ENCODE data around the gene FGD4. TPM values are rescaled to one million over a fixed set of nuclear protein-coding genes. Genes with fewer than 3 reads are reported as not detected.

The FGD4 gene
- total and polyA plus RNA-seq, 9 of the 15 experiments (the other 6 are each of a cell fraction or from before 2014, with no cell fraction given): 0.05 to 0.51 (median 0.27) TPM

- in situ Hi-C loops (cut with MboI): no loop called here
- H3K4me1 ChIP-seq (replicated peaks in 1 of 2; ENCODE audit: control insufficient read depth in 2 of 2, insufficient read depth in 2 of 2, low read length in 2 of 2): peaks cover 0 to 4% of the 10 kb centered on the region in 2 experiments; a peak in 1 of 5 replicates
- no peaks in the 10 kb centered on the region for H3K36me3 ChIP-seq (ENCODE audit: control insufficient read depth, insufficient read depth, low read length)
- ATAC-seq: peak; percentile 86
- peak in 2 of 4 experiments; percentile 25 to 35 for DNase-seq (ENCODE audit: extremely low read depth in 1 of 4, low spot score in 3 of 4)
- peak overlapping the region; percentile 86 for H2AFZ ChIP-seq (ENCODE audit: low read depth, low read length)
- H3K9ac ChIP-seq (ENCODE audit: insufficient read depth in 1 of 2, low read depth in 2 of 2, low read length in 2 of 2): peak overlapping the region in 1 of 2 experiments; percentile 33; a peak in 2 of 4 replicates
- POLR2A ChIA-PET: interaction anchor here (0.5 to 1.0 kb wide), 2 partner anchors 11 to 859 kb away, joined by 3 read pairs; no protein-coding TSS in a partner anchor
- peak overlapping the region; percentile 37 for H3K27ac ChIP-seq (ENCODE audit: extremely low read depth, low read depth, low read length)
- H3K27me3 ChIP-seq (ENCODE audit: control insufficient read depth in 2 of 2, insufficient read depth in 2 of 2, low read length in 2 of 2): peaks cover 0 to 6% of the 10 kb centered on the region in 2 experiments; a peak in 2 of 5 replicates
- FAIRE-seq: no peak
- H3K4me3 ChIP-seq: no peak overlapping the region
- no peaks in the 10 kb centered on the region for H3K9me3 ChIP-seq (replicated peaks; ENCODE audit: control insufficient read depth, insufficient read depth, low read depth, low read length)
- 9% methylated on average over 8 of the region's 8 CpGs for WGBS (ENCODE audit: insufficient coverage, low coverage, missing lambda C conversion rate)
- H3K9me1 ChIP-seq (ENCODE audit: control insufficient read depth, insufficient read depth, low read length): no peaks in the 10 kb centered on the region
- intact Hi-C loops (cut with micrococcal nuclease): no loop called here
- peak overlapping the region; percentile 63 for H3K4me2 ChIP-seq (ENCODE audit: insufficient read depth, low read length)
- BruUV-seq (replicated peaks): no TSS peak
- no peaks in the 10 kb centered on the region for H3K79me2 ChIP-seq (ENCODE audit: control insufficient read depth, insufficient read depth, low read length)
- H4K20me1 ChIP-seq (replicated peaks; ENCODE audit: control insufficient read depth, insufficient read depth, low read length): no peaks in the 10 kb centered on the region
- CTCF ChIA-PET (ENCODE audit: low intra/inter-chr PET ratio): no interaction called here
- TF ChIP-seq MAFF (IDR thresholded peaks at IDR 0.05; ENCODE audit: low read length): 0 out of 2 replicates have a peak, but pooled peaks have one; percentile 8
- 0 out of 2 replicates have a peak, but pooled peaks have one; percentile 4 for TF ChIP-seq ZBTB40 (IDR thresholded peaks at IDR 0.05)
- TF ChIP-seq ZBTB40 (CRISPR knock-in tag; IDR thresholded peaks at IDR 0.05): no peak
- peak; percentile 88 for TF ChIP-seq ZNF316 (IDR thresholded peaks at IDR 0.05)
- TF ChIP-seq CBFA2T2 (conservative IDR thresholded peaks at IDR 0.05): no peak
- TF ChIP-seq NEUROD1 (IDR thresholded peaks at IDR 0.05; ENCODE audit: borderline replicate concordance, low read depth, low read length, partially characterized antibody): no peak
- TF ChIP-seq EP400 (IDR thresholded peaks at IDR 0.05): 0 out of 2 replicates have a peak, but pooled peaks have one; percentile 30
- no peak for TF ChIP-seq SPI1 (IDR thresholded peaks at IDR 0.05; ENCODE audit: borderline replicate concordance, low read depth, low read length)
- peak; percentile 79 for TF ChIP-seq MAFG (tag; conservative IDR thresholded peaks at IDR 0.05)
- 0 out of 2 replicates have a peak, but pooled peaks have one; percentile 23 for TF ChIP-seq ETV1 (tag; conservative IDR thresholded peaks at IDR 0.05; ENCODE audit: low read depth)
- no peak for TF ChIP-seq NR2C2 (CRISPR knock-in tag; IDR thresholded peaks at IDR 0.05)
- peak; percentile 64; the same call in 1 of the 2 replicates for TF ChIP-seq NR2C2 (tag; IDR thresholded peaks at IDR 0.05)
- TF ChIP-seq MAFK (IDR thresholded peaks at IDR 0.05; ENCODE audit: low read length): peak; percentile 47; the same call in 1 of the 2 replicates
- TF ChIP-seq NFE2 (IDR thresholded peaks at IDR 0.05; ENCODE audit: low read depth): peak; percentile 87
- peak; percentile 14 for TF ChIP-seq ZFP36 (IDR thresholded peaks at IDR 0.05; ENCODE audit: low read depth, low read length, partially characterized antibody)
Observed at GRCh38 chr12:32379667-32380066, 19.7 kb upstream of the FGD4 start.

Data from K562 (cell line).